GM20000 (cell line): ENCODE measurements around the gene TMEM31.
"Not testable (repeated sequence)": the region's sequence is repeated elsewhere in the genome, so short reads cannot be mapped to it uniquely, and the experiment has no call there.

Source experiments
- DNase-seq: peaks from one replicate; pipeline ENCODE4 v3.0.0; 2012; ENCODE audit warnings: low spot score
- CTCF ChIP-seq: IDR thresholded peaks from 2 replicates; pipeline ENCODE4 v1.5.1; 2012; ENCODE audit warnings: mild to moderate bottlenecking, control low read depth; ENCODE audit errors: extremely low read depth, missing control alignments

The TMEM31 gene

GRCh38 chrX:103758555-103758954, 47.8 kb downstream of the TMEM31 start:
- TF ChIP-seq CTCF = no peak
- DNase-seq = no peak

DNA sequence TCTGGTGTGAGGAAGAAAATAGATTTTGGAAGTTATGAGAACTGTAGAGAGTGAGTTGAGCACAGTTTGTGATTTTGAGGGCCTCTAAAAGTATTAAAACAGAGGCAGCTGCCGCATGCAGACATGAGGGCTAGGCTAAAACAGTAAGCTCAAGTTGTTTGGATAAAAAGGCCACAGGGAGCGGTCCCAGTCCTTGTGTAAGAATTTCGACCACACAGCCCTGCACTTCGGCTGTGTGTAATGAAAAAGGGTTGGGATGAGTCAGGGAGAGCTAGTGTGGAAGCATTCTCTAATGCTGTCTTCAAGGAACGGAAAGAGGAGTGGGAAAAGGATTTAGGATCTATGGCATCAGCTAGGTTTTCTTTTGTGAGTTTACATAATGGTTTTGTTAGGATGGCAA, 52.8 kb downstream of the TMEM31 start:
- DNase-seq = not testable (repeated sequence)
